ENCODE results near the gene ELMO1. TPM values are rescaled to one million over a fixed set of nuclear protein-coding genes. Genes with fewer than 3 reads are reported as not detected.

Gene ELMO1
- total and polyA plus RNA-seq, 2 of the 13 experiments (the other 11 are each of a cell fraction or from before 2014, with no cell fraction given): 0.11 to 0.17 TPM

GRCh38 chr7:37441816-37442215, 6.8 kb downstream of the ELMO1 start (continued):
- no peak for TF ChIP-seq DZIP1 (CRISPR knock-in tag; IDR thresholded peaks at IDR 0.05)

GRCh38 chr7:37441386-37441760, 7.3 kb downstream of the ELMO1 start:
- FAIRE-seq: no peak
- H3K4me2 ChIP-seq (ENCODE audit: low read depth, low read length): no peak overlapping the region
- DNase-seq (ENCODE audit: low spot score): no peak
- H4K20me1 ChIP-seq (ENCODE audit: insufficient read depth, low read length): no peaks in the 10 kb centered on the region
- peaks cover 0 to 1% of the 10 kb centered on the region in 2 experiments; a peak in 1 of 5 replicates for H3K27me3 ChIP-seq (ENCODE audit: control insufficient read depth in 1 of 2, insufficient read depth in 2 of 2, low read length in 2 of 2)
- no TSS peak for BruUV-seq (replicated peaks)
- no peaks in the 10 kb centered on the region for H3K9me3 ChIP-seq (ENCODE audit: low read length)
- ChIA-PET CTCF (ENCODE audit: low intra/inter-chr PET ratio, low total read pairs) (no interaction called here), POLR2A (no interaction called here)
- no peaks in the 10 kb centered on the region for H3K4me1 ChIP-seq (ENCODE audit: insufficient read depth, low read length)
- no peak overlapping the region for H3K27ac ChIP-seq (ENCODE audit: extremely low read length, insufficient read depth, low read length)
- H2AFZ ChIP-seq (ENCODE audit: low read length): no peak overlapping the region
- no peaks in the 10 kb centered on the region for H3K36me3 ChIP-seq (replicated peaks in 1 of 2; ENCODE audit: control insufficient read depth in 1 of 2, insufficient read depth in 2 of 2, low read length in 2 of 2)
- H3K4me3 ChIP-seq (replicated peaks in 1 of 3; ENCODE audit: insufficient read depth in 1 of 3, low read depth in 2 of 3, low read length in 3 of 3): no peak overlapping the region
- ATAC-seq: no peak
- intact Hi-C loops (cut with micrococcal nuclease; ENCODE audit: unreplicated experiment) (no loop called here), in situ Hi-C loops (cut with HindIII; ENCODE audit: extremely low pct_ligation_motif_present, low pct_unique_long_range_greater_than_20kb) (no loop called here)
- no peaks in the 10 kb centered on the region for H3K79me2 ChIP-seq (ENCODE audit: insufficient read depth, low read length)
- WGBS (ENCODE audit: low lambda C conversion rate): 21% methylated on average over 3 of the region's 3 CpGs
- TF ChIP-seq ZNF546 (CRISPR knock-in tag; conservative IDR thresholded peaks at IDR 0.05) (no peak), SOX13 (IDR thresholded peaks at IDR 0.05) (no peak), SOX13 (CRISPR knock-in tag; conservative IDR thresholded peaks at IDR 0.05 in 1 of 2, IDR thresholded peaks at IDR 0.05 in 1 of 2) (no peak), RFX3 (CRISPR knock-in tag; IDR thresholded peaks at IDR 0.05) (no peak), CTCF (CRISPR knock-in tag; IDR thresholded peaks at IDR 0.05) (no peak), DNMT1 (CRISPR knock-in tag; IDR thresholded peaks at IDR 0.05) (no peak), HOXA9 (CRISPR knock-in tag; IDR thresholded peaks at IDR 0.05; ENCODE audit: borderline replicate concordance) (no peak), ZNF605 (CRISPR knock-in tag; IDR thresholded peaks at IDR 0.05) (no peak)
- no peak overlapping the region for H3K9ac ChIP-seq (ENCODE audit: insufficient read depth, low read depth, low read length)

Measured in HepG2 (cell line).